PC-9 (cell line): ENCODE data around the gene SEC16A.

Experiments
- EZH2 ChIP-seq: fragments of 200-600 bp; sonication (generic); IDR thresholded peaks from 2 replicates; pipeline ENCODE4 v1.8.0; 2017; ENCODE audit warnings: antibody characterized with exemption, low read depth
- TF ChIP-seq, protein P1 (sequence below): fragments of 200-600 bp; sonication (generic); conservative IDR thresholded peaks from 2 replicates; pipeline ENCODE4 v1.6.1; 2017; ENCODE audit warnings: mixed run types, antibody characterized with exemption, mild to moderate bottlenecking, moderate library complexity

GRCh38 chr9:136444102-136444501 is 38.7 kb downstream of the SEC16A start:
- TF ChIP-seq, protein P1, sequence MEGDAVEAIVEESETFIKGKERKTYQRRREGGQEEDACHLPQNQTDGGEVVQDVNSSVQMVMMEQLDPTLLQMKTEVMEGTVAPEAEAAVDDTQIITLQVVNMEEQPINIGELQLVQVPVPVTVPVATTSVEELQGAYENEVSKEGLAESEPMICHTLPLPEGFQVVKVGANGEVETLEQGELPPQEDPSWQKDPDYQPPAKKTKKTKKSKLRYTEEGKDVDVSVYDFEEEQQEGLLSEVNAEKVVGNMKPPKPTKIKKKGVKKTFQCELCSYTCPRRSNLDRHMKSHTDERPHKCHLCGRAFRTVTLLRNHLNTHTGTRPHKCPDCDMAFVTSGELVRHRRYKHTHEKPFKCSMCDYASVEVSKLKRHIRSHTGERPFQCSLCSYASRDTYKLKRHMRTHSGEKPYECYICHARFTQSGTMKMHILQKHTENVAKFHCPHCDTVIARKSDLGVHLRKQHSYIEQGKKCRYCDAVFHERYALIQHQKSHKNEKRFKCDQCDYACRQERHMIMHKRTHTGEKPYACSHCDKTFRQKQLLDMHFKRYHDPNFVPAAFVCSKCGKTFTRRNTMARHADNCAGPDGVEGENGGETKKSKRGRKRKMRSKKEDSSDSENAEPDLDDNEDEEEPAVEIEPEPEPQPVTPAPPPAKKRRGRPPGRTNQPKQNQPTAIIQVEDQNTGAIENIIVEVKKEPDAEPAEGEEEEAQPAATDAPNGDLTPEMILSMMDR = no peak
- TF ChIP-seq EZH2 = no peak
